Bone marrow (tissue), 2 donors: Measurements from ENCODE around the gene MFSD2A.
"Not testable (repeated sequence)": the region's sequence is repeated elsewhere in the genome, so short reads cannot be mapped to it uniquely, and the experiment has no call there.

ENCODE experiments used
- DNase-seq, 2 donors: peaks; one replicate each; lab custom pipeline; 2025; lab: John Stamatoyannopoulos, UW

MFSD2A gene

GRCh38 chr1:39954870-39955546 is at the start of gene MFSD2A:
TSS of gene MFSD2A (plus strand) at chr1:39955145. CDS start at chr1:39955293, 148 bp downstream.
- peak; percentile 68 to 74 for DNase-seq

GRCh38 chr1:39905172-39905571 is 49.8 kb upstream of the MFSD2A start:
- no peak for DNase-seq

GRCh38 chr1:39907528-39908453 is 47.2 kb upstream of the MFSD2A start:
- no peak for DNase-seq

GRCh38 chr1:39908534-39908933 is 46.4 kb upstream of the MFSD2A start:
- DNase-seq = no peak

GRCh38 chr1:39910263-39910662 is 44.7 kb upstream of the MFSD2A start:
- DNase-seq = no peak

- DNase-seq = not testable (repeated sequence)
Measured at GRCh38 chr1:39913136-39913535, 41.8 kb upstream of the MFSD2A start.

GRCh38 chr1:39915499-39916129 is 39.3 kb upstream of the MFSD2A start:
- DNase-seq = no peak

- DNase-seq = no peak
Measured at GRCh38 chr1:39917825-39918224, 37.1 kb upstream of the MFSD2A start.

GRCh38 chr1:39919545-39919944 is 35.4 kb upstream of the MFSD2A start:
- DNase-seq = peak in 1 of 2 donors; percentile 75

GRCh38 chr1:39922251-39922688 is 32.7 kb upstream of the MFSD2A start:
- DNase-seq = no peak

- no peak for DNase-seq
Measured at GRCh38 chr1:39925721-39926342, 29.1 kb upstream of the MFSD2A start.

GRCh38 chr1:39926343-39926793 is 28.6 kb upstream of the MFSD2A start:
- DNase-seq = no peak

- DNase-seq = no peak
Measured at GRCh38 chr1:39926820-39927219, 28.1 kb upstream of the MFSD2A start.

- no peak for DNase-seq
Measured at GRCh38 chr1:39927538-39927937, 27.4 kb upstream of the MFSD2A start.

GRCh38 chr1:39928809-39929587 is 25.9 kb upstream of the MFSD2A start:
- no peak for DNase-seq

GRCh38 chr1:39933956-39934941 is 20.7 kb upstream of the MFSD2A start:
- DNase-seq = peak; percentile 30 to 82

- peak in 1 of 2 donors; percentile 64 for DNase-seq
Measured at GRCh38 chr1:39936724-39937491, 18.0 kb upstream of the MFSD2A start.

GRCh38 chr1:39938856-39939255 is 16.1 kb upstream of the MFSD2A start:
- no peak for DNase-seq

- DNase-seq = peak; percentile 16 to 18
Measured at GRCh38 chr1:39940253-39940652, 14.7 kb upstream of the MFSD2A start.
